NCI-H146 (cell line): ENCODE results near the gene B9D1.
A peak's percentile ranks its signal among the peaks of the same experiment; 100 is the strongest.
"Not testable (repeated sequence)": the region's sequence is repeated elsewhere in the genome, so short reads cannot be mapped to it uniquely, and the experiment has no call there.

ENCODE experiments used
- DNase-seq: peaks from one replicate; lab custom pipeline; 2025; lab: John Stamatoyannopoulos, UW

Gene B9D1

DNA sequence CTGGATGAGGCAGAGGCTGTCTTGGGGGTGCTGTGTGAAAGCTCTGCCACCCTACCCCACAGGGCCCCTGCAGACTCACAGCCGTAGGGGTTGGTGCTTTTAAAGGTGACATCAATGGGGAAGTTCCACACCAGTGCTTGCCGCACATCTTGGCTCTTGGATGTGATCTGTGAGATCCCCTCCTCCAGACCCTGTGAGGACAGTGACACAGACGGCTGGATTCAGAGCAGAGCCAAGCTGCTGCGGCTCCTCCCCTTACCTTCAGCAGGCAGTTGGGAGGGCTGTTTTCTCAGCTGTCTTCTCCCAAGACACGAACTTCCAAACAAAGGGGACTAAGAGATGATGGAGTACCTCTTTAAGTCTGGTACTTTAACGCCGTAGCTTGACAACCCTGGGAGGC, 4.8 kb downstream of the B9D1 start:
- no peak for DNase-seq

DNA sequence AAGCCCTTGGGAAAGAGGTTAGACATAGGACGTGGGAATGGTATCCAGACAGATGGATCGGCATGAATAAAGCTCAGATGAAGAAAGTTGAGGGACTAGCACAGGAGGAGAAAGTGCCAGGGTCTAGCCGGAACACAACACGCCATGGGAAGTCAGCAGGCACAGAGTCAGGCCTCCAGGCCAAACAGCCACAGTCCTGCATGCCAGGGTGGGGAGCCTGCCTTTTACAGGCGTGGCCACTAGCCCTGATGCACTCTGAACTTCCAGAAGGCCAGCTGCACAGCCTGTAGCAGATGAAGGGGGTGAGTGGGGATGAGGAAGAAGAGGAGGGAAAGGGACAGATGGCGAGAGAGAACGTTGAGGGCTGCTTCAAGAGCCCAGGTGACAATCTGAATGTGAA, 5.2 kb downstream of the B9D1 start:
- no peak for DNase-seq

DNA sequence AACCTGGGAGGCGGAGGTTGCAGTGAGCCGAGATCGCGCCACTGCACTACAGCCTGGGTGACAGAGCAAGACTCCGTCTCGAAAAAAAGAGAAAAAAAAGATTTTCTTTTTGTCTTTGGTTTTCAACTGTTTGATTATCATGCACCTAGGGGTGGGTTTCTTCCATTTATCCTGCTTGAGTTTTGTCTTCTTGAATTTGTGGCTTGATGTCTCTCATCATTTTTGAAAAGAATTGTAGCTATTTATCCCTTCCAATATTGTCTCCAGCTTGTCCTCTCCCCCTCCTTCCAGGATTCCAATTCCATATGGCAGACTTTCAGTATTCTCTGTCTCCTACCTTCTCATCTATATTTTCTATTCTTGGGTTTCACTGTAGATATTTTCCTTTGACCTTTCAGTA, 7.8 kb downstream of the B9D1 start:
- DNase-seq, result no peak

DNA sequence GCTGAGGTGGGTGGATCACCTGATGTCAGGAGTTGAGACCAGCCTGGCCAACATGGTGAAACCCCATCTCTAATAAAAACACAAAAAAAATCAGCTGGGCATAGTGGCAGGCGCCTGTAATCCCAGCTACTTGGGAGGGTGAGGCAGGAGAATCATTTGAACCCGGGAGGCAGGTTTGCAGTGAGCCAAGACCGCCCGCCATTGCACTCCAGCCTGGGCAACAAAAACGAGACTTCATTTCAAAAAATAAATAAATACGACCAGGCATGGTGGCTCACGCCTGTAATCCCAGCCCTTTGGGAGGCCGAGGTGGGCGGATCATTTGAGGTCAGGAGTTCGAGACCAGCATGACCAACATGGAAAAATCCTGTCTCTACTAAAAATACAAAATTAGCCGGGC, 9.1 kb downstream of the B9D1 start:
- not testable (repeated sequence) for DNase-seq

DNA sequence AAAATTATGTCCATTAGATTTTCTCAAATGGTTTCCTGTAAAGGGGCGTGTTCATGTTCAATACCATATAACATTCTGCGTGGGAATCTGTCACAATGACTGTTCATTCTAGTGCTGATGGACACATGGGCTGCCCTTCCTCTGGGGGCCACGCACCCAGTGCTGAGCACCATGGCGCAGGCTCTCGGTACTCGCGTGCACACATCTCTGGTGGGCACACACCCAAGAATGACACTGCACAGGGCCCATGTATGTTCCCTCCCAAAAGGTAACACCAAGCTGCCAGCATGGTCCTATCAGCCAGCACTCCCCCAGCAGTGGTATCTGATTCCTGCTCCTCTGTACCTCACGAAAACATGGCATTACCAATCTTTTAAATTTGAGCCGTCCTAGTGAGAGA, 13.7 kb downstream of the B9D1 start:
- no peak for DNase-seq

DNA sequence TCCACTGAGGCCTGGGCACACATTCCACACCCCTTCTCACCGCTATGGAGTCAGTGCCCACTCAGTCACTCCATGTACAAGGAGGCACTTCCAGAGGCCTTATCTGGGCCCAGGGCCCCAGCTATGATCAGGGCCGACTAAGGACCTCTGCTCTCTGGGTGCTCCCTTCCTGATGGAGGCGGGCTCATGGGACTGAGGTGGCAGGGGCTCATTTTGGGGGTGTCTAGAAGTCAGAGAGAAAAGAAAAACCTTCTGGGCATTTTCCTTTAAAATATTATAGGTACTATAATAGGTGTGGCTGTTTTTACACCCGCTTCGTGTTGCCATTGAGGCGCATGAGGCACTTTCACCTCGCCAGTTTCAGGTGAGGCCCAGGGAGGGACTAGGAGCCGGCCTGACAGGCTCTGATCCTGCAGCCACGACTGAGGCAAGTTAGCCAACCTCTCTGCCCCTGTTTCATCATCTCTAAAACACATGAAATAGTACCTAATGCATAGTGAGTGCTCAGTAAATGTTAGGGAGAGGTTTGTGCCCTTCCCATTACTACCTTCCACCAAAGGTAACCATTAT, 14.4 kb downstream of the B9D1 start:
- no peak for DNase-seq

DNA sequence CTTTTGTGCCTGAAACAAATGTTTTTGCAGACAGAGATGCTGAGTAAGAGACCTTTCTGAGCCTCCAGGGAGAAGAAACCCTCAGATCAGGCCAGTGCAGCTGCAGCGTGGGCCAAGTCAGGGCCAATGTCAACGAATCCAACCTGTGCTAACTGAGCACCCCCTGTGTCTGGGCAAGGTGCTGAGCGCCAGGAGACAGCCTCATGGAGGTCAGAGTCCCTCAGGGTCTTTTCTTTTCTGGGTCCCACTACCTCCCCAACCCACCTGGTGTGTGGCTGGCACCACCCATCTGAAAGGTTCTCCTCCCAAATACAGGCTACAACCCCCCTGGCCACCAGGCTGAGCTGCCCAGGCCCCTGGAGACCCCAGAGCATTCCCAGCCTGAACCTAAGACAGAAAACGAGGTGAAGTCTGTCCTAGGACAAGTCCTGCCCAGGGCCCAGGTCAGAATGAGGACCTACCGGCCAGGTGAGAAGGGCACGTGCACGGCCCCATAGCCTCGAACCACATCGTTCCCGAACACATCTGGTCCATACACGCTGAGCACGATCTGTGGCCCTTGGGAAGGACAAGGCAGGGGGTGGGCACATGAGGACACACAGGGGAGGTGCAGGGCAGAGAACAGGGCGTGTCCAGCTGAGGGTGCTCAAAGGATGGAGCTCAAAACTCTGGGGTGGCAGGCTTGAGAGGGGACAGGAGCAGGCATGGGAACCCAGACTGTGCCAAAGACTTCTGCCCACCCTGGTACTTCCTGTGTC, 15.0 kb downstream of the B9D1 start:
- no peak for DNase-seq

DNA sequence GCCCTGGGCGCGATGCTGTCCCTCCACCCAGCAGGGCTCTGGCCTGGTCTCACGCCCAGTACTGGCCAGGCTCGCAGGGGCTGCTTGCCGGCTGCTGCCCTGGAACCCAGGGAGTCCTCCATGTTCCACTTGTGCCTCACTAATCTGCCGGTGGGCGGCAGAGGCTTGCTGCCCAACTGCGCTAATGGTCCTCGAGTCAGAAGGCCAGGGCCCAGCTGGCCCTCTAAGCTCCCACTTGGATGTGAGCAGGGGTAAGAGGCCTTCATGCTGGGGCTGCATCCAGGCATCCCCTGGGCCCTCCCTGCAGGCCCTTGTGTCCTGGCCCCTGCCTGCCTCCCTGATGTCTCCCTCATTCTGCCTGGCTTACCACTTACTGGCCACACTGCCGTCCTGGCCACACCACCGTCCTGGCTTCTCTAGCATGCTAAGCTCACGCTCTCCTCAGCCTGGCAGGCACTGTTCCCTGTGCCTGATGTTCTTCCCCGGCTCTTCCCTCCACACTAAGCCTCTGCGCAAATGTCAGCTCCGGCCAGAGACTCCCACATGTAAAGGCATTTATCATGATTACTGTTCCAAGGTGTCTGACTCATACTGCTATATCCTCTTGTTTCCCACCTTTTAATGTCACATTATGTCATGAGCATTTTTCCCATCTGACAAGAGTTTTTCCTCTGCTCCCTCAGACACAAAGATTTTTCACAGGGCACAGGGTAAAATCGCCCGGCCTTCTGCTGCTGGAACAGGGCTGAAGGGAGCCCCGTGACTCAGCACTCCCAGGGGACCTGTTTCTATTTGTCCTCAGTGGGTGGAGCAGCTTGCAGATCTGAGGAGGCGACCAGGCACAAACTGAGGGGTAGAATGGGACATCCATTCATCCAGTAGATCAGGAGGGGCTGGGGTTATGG, 15.9 kb downstream of the B9D1 start:
- DNase-seq, result no peak

DNA sequence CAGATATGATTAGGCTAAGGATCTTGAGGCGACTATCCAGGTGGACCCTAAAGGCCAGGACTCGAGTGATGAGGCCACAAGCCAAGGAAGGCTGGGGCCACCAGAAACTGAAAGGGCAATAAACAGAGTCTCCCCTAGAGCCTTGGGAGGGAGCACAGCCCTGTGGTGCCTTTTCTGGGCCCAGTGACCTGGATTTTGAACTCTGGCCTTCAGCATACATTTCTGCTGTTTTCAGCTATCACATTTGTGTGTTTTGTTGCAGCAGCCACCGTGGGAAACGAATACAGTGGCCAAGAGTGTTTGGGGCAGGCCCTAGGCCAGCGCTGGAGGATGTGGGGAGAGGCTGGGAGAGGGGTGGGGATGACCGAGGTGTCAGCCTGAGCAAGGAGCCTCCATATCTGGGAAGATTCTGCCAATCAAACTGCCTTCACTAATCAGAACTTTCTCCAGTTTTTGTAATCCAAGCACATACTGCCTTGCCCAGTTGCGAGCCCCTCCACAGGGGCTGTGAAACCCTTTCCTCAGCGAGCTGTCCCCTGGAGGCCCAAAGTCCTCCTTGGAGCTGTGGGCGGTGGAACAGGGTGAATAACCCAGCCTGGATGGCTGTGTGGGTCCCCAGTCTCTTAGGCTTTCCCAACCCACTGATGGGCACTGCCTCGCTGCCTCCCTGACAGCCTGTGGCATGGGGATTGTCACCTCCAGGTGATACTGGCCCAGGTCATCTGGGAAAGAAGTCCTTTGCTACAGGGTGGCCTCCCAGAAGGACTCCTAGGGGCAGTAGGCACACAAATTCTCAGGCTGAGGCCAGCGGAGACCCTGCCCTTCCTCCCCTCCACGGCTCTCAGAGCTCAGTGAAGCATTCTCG, 16.8 kb downstream of the B9D1 start:
- no peak for DNase-seq

DNA sequence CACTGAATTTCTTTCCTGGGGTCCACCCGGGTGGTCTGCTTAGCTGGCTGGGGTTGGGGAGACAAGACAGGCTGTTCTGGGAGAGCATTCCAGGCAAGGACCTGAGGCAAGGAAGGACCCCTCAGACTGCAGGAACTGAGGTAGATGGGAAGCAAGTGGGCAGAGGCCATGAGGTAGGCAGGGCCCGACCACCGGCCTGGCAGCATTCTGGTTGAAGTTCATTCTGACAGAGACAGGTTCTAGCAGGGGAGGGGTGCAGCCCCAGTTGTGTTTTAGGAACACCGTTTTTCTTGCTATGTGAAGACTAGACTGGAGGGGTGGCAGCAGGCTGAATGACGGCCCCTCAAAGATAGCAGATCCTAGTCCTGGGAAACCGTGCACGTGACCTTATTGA, 17.5 kb downstream of the B9D1 start:
- DNase-seq, result no peak

DNA sequence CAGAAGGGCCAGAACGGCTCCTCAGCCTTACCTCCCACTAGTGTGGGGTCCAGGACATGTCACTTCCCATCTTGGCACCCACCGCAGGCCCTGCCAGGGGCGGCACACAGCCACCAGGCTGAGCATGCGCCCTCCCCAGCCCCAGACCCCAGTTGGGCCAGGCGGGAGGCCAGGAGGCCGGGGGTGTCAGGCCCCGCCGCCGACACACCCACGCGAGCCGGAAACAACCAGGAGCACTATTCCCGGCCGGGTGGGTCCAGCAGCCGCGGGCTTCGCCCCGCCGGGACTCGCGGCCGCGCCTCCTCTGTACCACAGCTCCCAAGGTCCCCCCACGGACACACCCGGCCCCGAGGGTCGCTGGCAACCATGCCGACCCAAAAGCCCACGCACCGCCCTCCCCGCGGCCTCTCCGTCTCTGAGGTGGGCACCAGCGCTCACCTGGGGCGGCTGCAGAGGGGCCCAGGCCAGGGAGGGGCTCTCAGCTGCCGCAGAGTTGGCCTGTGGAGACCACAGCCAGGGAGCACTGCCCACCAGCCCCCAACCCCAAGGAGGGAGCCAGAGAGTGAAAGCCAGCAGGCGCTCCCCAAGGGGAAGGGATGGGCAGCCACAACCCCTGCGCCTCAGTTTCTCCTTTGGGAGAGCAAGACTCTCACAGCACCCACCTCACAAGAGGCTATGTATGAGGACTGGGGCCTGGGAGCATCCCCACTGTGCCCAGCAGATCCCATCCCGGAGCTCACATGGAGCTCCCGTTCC, 18.0 kb downstream of the B9D1 start:
- DNase-seq, result no peak

DNA sequence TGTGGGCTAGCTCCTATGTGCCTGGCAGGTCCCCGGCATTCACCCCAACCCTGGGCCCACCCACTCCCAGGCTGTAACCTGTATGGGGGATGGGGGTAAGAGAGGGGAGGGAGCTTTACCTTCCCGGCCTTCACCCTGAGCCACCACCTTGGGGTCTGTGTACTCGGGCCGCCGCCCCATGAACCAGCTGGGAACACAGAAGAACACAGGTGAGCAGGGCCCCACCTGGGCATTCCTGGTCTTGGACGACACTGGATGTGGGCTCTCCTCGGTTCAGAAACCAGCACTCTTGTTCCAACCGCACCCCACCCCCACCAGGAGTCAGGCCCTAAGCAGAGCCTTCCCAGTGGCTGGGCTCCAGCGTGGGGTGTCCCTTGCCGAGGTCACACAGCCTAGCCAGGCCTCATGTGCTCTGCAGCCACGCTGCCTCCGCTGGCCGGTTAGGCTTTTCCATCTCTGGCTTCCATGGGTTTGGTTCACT, 18.8 kb downstream of the B9D1 start:
- no peak for DNase-seq

DNA sequence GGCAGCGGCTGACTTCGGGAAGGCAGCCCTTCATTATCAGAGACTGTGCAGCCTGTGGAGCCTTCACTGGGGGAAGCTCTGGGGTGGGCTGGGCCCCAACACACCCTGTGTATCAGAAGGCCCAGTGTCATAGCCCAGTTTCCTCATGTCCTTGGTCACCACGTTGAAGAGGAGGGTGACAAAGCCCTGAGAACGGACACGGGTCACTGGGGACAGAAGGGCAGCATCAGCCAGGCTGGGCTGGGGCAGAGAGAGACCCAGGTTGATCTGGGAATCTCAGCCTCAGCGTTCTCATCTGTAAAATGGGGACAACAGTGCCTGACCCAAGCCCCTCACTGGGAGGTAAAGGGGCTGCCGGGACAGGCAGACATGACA, 19.3 kb downstream of the B9D1 start:
- no peak for DNase-seq

DNA sequence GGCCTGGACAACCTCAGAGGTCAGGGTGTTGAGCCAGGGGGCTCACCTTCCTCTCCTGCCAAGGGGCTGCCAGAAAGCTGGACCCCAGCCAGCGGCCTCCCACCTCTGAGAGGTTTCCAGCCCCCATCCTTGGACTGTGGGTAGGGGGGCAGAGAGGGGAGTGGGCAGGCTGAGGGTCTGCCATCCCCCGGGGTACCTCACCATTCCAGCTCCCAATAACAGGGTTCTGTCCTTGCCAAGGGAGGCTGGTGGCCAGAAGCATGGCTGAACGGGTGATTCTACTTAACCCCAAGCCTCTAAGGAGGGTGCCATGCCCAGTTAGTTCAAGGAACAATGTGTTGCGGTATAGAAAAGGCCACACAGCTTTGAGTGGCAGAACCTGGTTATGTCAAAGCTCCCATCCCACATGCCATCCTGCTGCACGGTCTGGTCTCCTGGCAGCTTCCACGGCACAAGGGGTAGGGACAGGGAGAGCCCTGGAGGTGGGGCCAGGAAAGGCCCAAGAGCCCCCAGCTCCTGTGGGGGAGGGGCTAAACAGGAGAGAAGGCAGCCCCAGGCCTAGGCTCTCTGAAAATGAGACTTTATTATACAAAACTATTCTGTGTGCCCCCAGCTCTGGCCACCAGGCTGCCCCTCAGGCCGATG, 19.8 kb downstream of the B9D1 start:
- no peak for DNase-seq

DNA sequence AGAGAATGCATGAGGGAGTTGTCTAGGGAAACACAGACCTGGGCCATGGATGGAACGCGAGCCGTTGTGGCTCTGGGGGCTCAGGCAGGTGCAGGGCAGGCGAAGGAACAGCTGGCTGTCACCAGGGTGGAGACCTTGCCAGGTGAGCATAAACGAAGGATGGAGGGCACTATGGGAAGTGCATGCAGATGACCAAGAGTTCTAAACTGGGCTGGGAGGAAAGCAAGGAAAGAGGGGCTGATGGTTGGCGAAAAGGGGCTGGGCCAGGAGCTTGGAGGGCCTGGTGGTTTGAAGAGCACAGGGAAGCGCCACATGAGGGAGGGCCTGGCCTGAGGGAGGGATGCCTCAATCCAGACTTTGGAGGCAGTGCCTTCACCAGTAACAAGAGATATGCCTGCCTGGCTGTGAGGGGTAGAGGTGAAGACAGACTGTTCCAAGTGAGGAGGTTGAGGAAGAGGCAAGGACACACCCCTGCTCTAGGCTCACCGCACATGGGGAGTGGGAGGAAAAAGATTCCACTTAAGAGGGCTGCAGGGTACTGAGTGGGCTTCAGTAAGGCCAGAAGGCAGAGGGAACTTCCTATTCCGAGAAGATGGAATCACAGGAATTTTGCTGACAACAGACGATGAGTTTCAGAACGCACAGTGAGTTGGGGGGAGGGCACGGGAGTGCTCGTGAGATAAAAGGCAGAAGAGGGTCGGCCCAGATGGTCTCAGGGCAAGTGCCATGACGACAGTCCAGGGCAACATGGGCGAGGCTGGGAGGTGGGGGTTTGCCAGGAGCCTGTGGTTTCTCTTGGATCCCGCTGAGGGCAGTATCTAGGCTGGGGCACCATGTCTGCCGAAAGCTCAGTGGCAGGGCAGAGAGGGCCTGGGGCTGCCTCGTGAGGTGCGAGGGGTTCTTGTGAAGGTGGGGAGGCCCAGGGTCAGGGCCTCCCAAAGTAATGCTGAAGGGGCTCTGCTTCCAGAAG, 20.6 kb downstream of the B9D1 start:
- DNase-seq, result no peak

DNA sequence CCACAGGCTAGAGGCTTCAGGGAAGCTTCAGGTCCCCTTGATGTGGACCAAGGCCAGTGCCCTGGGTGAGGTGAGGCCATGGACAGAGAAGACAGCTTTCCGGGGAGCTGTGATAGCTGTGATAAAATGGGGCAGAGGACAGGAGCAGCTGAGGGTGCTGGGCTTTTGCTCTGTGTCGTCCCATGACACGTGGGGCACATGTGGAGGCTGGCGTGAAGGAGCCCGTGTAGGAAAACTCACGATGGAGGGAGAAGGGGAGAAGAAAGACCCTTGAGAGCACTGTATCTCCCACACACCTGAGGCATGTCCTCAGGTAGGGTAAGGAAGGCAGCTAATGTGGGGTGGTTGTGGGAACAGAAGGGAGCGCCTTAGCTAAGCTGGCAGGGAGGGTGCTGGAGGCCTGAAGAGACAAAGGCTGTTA, 21.3 kb downstream of the B9D1 start:
- no peak for DNase-seq

DNA sequence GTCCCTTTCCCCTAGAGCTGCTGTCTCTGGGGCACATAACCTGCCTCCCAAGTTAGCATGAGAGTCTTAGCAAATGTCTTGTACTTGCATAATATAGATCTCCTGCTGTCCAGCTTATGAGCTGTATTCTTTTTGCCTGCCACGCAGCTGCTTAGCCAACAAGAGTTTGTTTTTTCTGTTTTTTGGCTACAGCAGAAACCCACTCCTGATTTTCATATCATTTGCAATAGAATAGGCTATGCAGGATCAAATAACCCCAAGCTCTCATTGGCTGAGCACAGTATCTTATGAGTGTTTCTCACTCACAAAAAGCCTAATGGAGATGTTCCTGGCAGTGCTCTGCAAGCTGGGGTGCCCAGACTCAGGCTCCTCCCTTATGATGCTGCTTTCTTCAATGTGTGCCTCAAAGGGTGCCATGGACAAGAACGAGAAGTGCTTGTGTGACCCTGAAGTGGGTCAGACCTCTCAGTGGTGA, 23.1 kb downstream of the B9D1 start:
- DNase-seq, result no peak

DNA sequence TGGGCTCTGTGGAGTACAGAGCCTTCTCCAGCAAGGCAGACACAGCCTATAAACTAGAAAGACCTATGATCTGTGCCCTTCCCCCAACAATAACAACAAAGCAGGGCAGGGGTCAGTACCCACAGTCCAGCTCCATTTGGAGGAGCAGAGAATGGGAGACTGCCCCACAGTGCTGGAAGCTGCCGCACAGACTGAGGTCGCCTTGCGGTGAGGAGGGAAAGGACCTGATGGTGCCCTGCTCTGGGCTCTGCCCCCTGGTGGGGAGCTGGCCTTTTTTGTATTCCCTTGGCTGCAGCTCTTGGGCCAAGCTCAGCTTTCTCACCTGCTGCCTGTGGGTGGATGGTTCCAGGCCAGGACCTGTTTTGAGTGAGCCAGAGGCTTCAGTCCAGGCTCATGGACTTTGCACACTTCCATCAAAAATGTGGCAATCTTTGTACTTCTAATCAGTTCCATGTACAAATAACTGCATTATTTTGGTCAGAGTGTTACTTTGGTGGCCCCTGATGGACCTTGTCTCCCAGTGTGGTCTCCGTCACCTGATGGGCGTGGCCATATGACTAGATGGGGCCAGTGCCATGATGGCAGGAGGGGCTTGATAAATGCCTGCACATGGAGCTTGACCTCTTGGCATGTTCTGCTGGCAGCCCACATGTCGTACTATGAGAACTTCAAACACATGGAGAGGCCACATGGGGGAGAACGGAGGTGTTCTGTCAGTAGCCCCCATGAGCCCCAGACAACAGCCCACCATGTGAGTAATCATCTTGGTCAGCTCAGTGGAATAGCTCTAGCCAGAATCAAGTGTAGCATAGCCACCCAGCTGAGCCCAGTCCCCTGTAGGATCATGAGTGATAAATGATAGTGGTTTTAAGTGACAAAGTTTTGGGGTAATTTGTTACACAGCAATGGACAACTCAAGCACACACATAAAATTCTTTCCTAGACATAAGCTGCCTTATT, 24.2 kb downstream of the B9D1 start:
- DNase-seq, result peak; percentile 29
